WTC11 (cell line): Measurements from ENCODE around the gene CLTA. TPM values are rescaled to one million over a fixed set of nuclear protein-coding genes. Genes with fewer than 3 reads are reported as not detected.

Source experiments
- ATAC-seq: fragments of 200-7000 bp; cut with Tn5 transposase; 2 replicates; pipeline ENCODE4 v1.10.0; 2021; ENCODE audit warnings: mild to moderate bottlenecking, moderate library complexity
- CTCF ChIA-PET: fragments of 300-600 bp; sonication (Branson Sonifier 250); formaldehyde crosslinking; loops from one replicate; lab custom pipeline; 2021; ENCODE audit warnings: antibody characterized with exemption; lab: Charles Lee
- POLR2A ChIA-PET: fragments of 350-600 bp; sonication (Branson Sonifier 250); formaldehyde crosslinking; loops from one replicate; lab custom pipeline; 2021; ENCODE audit warnings: antibody characterized with exemption; lab: Charles Lee
- DNase-seq: peaks from one replicate; pipeline ENCODE4 v3.0.0; 2021; ENCODE audit warnings: low spot score
- H3K27ac Mint-ChIP-seq: 2 replicates; pipeline ENCODE4 v1.8.0; 2021; ENCODE audit warnings: mixed read lengths
- H3K27me3 Mint-ChIP-seq: 2 replicates; pipeline ENCODE4 v1.8.0; 2021; ENCODE audit warnings: low read depth, mild to moderate bottlenecking, moderate library complexity, mixed read lengths
- H3K36me3 Mint-ChIP-seq: 2 replicates; pipeline ENCODE4 v1.8.0; 2021; ENCODE audit warnings: mixed read lengths
- H3K4me1 Mint-ChIP-seq: 2 replicates; pipeline ENCODE4 v1.8.0; 2022; ENCODE audit warnings: mixed read lengths
- H3K4me3 Mint-ChIP-seq: 2 replicates; pipeline ENCODE4 v1.8.0; 2021; ENCODE audit warnings: mild to moderate bottlenecking, moderate library complexity, mixed read lengths
- H3K9me3 Mint-ChIP-seq: 2 replicates; pipeline ENCODE4 v1.8.0; 2021; ENCODE audit warnings: mixed read lengths
- ATF1 ChIP-seq: sonication (generic); formaldehyde crosslinking; IDR thresholded peaks from 2 replicates; pipeline ENCODE4 v1.8.1; 2023; ENCODE audit warnings: mild to moderate bottlenecking, moderate library complexity, missing genetic modification reagents
- CBFB ChIP-seq: sonication (generic); formaldehyde crosslinking; IDR thresholded peaks from 2 replicates; pipeline ENCODE4 v1.8.1; 2022; ENCODE audit warnings: mild to moderate bottlenecking, low read depth, missing genetic modification reagents
- FOXJ3 ChIP-seq: sonication (generic); formaldehyde crosslinking; IDR thresholded peaks from 2 replicates; pipeline ENCODE4 v1.9.0; 2021; ENCODE audit warnings: missing genetic modification reagents, mild to moderate bottlenecking, borderline replicate concordance
- GRHL2 ChIP-seq: fragments of 250-450 bp; sonication (Bioruptor Pico); IDR thresholded peaks from 2 replicates; pipeline ENCODE4 v1.8.0; 2022; ENCODE audit warnings: mild to moderate bottlenecking, moderate library complexity; ENCODE audit not compliant: insufficient replicate concordance, severe bottlenecking
- GTF2I ChIP-seq: fragments of 250-450 bp; sonication (Bioruptor Pico); conservative IDR thresholded peaks from 2 replicates; pipeline ENCODE4 v1.4.0; 2021; ENCODE audit warnings: mild to moderate bottlenecking
- NR1H2 ChIP-seq: sonication (generic); formaldehyde crosslinking; IDR thresholded peaks from 2 replicates; pipeline ENCODE4 v1.9.0; 2021; ENCODE audit warnings: mild to moderate bottlenecking, moderate library complexity, missing genetic modification reagents
- SMAD4 ChIP-seq: sonication (generic); formaldehyde crosslinking; IDR thresholded peaks from 2 replicates; pipeline ENCODE4 v1.8.0; 2022; ENCODE audit warnings: mild to moderate bottlenecking, missing genetic modification reagents
- SOX15 ChIP-seq: fragments of 250-450 bp; sonication (Bioruptor Pico); IDR thresholded peaks from 2 replicates; pipeline ENCODE4 v1.9.0; 2021; ENCODE audit warnings: mild to moderate bottlenecking
- TCF7 ChIP-seq: sonication (generic); formaldehyde crosslinking; IDR thresholded peaks from 2 replicates; pipeline ENCODE4 v1.8.0; 2022; ENCODE audit warnings: mild to moderate bottlenecking, low read depth, missing genetic modification reagents, moderate library complexity
- TEAD1 ChIP-seq: sonication (generic); formaldehyde crosslinking; IDR thresholded peaks from 2 replicates; pipeline ENCODE4 v1.8.0; 2022; ENCODE audit warnings: mild to moderate bottlenecking, missing genetic modification reagents
- TEAD4 ChIP-seq: sonication (generic); formaldehyde crosslinking; IDR thresholded peaks from 2 replicates; pipeline ENCODE4 v1.8.0; 2022; ENCODE audit warnings: mild to moderate bottlenecking, missing genetic modification reagents
- ZBTB21 ChIP-seq: sonication (generic); formaldehyde crosslinking; IDR thresholded peaks from 2 replicates; pipeline ENCODE4 v1.8.1; 2023; ENCODE audit warnings: mild to moderate bottlenecking, missing genetic modification reagents, borderline replicate concordance
- ZBTB43 ChIP-seq: sonication (generic); formaldehyde crosslinking; IDR thresholded peaks from 2 replicates; pipeline ENCODE4 v1.8.1; 2023; ENCODE audit warnings: mild to moderate bottlenecking, missing genetic modification reagents
- ZMAT4 ChIP-seq: fragments of 250-450 bp; sonication (Bioruptor Pico); IDR thresholded peaks from 2 replicates; pipeline ENCODE4 v1.9.0; 2021; ENCODE audit warnings: mild to moderate bottlenecking
- ZNF219 ChIP-seq: sonication (generic); formaldehyde crosslinking; IDR thresholded peaks from 2 replicates; pipeline ENCODE4 v1.8.0; 2023; ENCODE audit warnings: missing genetic modification reagents, mild to moderate bottlenecking, borderline replicate concordance
- ZNF232 ChIP-seq: sonication (generic); formaldehyde crosslinking; IDR thresholded peaks from 2 replicates; pipeline ENCODE4 v1.8.0; 2022; ENCODE audit warnings: mild to moderate bottlenecking, missing genetic modification reagents
- ZNF396 ChIP-seq: fragments of 250-450 bp; sonication (Bioruptor Pico); IDR thresholded peaks from 2 replicates; pipeline ENCODE4 v1.8.0; 2021; ENCODE audit warnings: mild to moderate bottlenecking, moderate library complexity, borderline replicate concordance
- total RNA-seq: library from RNA; stranded (reverse); gene quantifications from 3 replicates; pipeline ENCODE4 v1.2.3, GENCODE V29; 2021
- TF ChIP-seq, protein P1 (sequence below): sonication (generic); formaldehyde crosslinking; IDR thresholded peaks from 2 replicates; pipeline ENCODE4 v1.8.1; 2022; ENCODE audit warnings: missing genetic modification reagents, borderline replicate concordance
- TF ChIP-seq, protein P2 (sequence below): fragments of 250-450 bp; sonication (Bioruptor Pico); IDR thresholded peaks from 2 replicates; pipeline ENCODE4 v1.9.0; 2021; ENCODE audit warnings: mild to moderate bottlenecking
- TF ChIP-seq, protein P3 (sequence below): fragments of 250-450 bp; sonication (Bioruptor Pico); IDR thresholded peaks from 2 replicates; pipeline ENCODE4 v1.9.0; 2021; ENCODE audit warnings: moderate library complexity, mild to moderate bottlenecking, inconsistent platforms, borderline replicate concordance
- TF ChIP-seq, protein P4 (sequence below): sonication (generic); formaldehyde crosslinking; IDR thresholded peaks from 2 replicates; pipeline ENCODE4 v1.8.0; 2022; ENCODE audit warnings: mild to moderate bottlenecking, missing genetic modification reagents
- TF ChIP-seq, protein P5 (sequence below): sonication (generic); formaldehyde crosslinking; IDR thresholded peaks from 2 replicates; pipeline ENCODE4 v1.8.1; 2022; ENCODE audit warnings: low read depth, missing genetic modification reagents, borderline replicate concordance

The CLTA gene
- total RNA-seq, 1 experiment from 2014 or later = 213 TPM

GRCh38 chr9:36152741-36153438, 37.8 kb upstream of the CLTA start:
- H3K9me3 Mint-ChIP-seq = peaks cover 4% of the 10 kb centered on the region
- ATAC-seq (no peak), DNase-seq (no peak)
- no peak for TF ChIP-seq ZBTB21 (CRISPR knock-in tag)
- TF ChIP-seq, protein P1, sequence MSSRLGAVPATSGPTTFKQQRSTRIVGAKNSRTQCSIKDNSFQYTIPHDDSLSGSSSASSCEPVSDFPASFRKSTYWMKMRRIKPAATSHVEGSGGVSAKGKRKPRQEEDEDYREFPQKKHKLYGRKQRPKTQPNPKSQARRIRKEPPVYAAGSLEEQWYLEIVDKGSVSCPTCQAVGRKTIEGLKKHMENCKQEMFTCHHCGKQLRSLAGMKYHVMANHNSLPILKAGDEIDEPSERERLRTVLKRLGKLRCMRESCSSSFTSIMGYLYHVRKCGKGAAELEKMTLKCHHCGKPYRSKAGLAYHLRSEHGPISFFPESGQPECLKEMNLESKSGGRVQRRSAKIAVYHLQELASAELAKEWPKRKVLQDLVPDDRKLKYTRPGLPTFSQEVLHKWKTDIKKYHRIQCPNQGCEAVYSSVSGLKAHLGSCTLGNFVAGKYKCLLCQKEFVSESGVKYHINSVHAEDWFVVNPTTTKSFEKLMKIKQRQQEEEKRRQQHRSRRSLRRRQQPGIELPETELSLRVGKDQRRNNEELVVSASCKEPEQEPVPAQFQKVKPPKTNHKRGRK = no peak
- TF ChIP-seq NR1H2 (CRISPR knock-in tag) = no peak
- TF ChIP-seq, protein P2, sequence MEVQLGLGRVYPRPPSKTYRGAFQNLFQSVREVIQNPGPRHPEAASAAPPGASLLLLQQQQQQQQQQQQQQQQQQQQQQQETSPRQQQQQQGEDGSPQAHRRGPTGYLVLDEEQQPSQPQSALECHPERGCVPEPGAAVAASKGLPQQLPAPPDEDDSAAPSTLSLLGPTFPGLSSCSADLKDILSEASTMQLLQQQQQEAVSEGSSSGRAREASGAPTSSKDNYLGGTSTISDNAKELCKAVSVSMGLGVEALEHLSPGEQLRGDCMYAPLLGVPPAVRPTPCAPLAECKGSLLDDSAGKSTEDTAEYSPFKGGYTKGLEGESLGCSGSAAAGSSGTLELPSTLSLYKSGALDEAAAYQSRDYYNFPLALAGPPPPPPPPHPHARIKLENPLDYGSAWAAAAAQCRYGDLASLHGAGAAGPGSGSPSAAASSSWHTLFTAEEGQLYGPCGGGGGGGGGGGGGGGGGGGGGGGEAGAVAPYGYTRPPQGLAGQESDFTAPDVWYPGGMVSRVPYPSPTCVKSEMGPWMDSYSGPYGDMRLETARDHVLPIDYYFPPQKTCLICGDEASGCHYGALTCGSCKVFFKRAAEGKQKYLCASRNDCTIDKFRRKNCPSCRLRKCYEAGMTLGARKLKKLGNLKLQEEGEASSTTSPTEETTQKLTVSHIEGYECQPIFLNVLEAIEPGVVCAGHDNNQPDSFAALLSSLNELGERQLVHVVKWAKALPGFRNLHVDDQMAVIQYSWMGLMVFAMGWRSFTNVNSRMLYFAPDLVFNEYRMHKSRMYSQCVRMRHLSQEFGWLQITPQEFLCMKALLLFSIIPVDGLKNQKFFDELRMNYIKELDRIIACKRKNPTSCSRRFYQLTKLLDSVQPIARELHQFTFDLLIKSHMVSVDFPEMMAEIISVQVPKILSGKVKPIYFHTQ (CRISPR knock-in tag) = no peak
- TF ChIP-seq, protein P3, sequence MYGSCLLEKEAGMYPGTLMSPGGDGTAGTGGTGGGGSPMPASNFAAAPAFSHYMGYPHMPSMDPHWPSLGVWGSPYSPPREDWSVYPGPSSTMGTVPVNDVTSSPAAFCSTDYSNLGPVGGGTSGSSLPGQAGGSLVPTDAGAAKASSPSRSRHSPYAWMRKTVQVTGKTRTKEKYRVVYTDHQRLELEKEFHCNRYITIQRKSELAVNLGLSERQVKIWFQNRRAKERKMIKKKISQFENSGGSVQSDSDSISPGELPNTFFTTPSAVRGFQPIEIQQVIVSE (CRISPR knock-in tag) = no peak
- TF ChIP-seq ZBTB43 (CRISPR knock-in tag) = no peak
- no peak for TF ChIP-seq ZNF232 (CRISPR knock-in tag)
- TF ChIP-seq TCF7 = no peak
- TF ChIP-seq, protein P4, sequence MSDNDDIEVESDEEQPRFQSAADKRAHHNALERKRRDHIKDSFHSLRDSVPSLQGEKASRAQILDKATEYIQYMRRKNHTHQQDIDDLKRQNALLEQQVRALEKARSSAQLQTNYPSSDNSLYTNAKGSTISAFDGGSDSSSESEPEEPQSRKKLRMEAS = no peak
- no peak for TF ChIP-seq ZNF396 (CRISPR knock-in tag)
- no peak for TF ChIP-seq ZNF219 (CRISPR knock-in tag)
- POLR2A ChIA-PET = interaction anchor here (2.2 kb wide), 1 partner anchor 10 kb away, joined by 8 read pairs; no protein-coding TSS in a partner anchor
- no peaks in the 10 kb centered on the region for H3K27me3 Mint-ChIP-seq
- H3K36me3 Mint-ChIP-seq = peaks cover 9% of the 10 kb centered on the region
- H3K4me1 Mint-ChIP-seq = peaks cover 6% of the 10 kb centered on the region; the same call in 1 of the 2 replicates
- H3K4me3 Mint-ChIP-seq = no peak overlapping the region
- H3K27ac Mint-ChIP-seq = no peak overlapping the region
- CTCF ChIA-PET = interaction anchor here (0.6 to 1.2 kb wide), 3 partner anchors 13 to 270 kb away, joined by 3 read pairs; no protein-coding TSS in a partner anchor

DNA sequence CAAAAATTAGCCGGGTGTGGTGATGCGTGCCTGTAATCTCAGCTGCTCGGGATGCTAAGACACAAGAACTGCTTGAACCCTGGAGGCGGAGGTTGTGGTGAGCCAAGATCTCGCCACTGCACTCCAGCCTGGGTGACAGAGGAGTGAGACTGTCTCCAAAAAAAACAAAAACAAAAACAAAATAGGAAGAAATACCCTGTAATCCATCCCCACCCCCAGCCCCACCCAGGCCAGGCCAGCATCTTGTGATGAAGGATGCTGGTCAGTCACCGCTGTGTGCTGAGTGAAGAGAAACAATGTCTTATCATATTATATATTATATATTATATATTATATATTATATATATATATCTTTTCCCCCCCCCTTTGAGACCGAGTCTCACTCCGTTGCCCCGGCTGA, 37.0 kb upstream of the CLTA start:
- H3K9me3 Mint-ChIP-seq = peaks cover 11% of the 10 kb centered on the region
- H3K27ac Mint-ChIP-seq = no peak overlapping the region
- ATAC-seq = no peak
- DNase-seq = no peak
- H3K4me1 Mint-ChIP-seq = peaks cover 6% of the 10 kb centered on the region; the same call in 1 of the 2 replicates
- no peak overlapping the region for H3K4me3 Mint-ChIP-seq
- no peaks in the 10 kb centered on the region for H3K27me3 Mint-ChIP-seq
- POLR2A ChIA-PET = interaction anchor here (0.8 kb wide), 1 partner anchor 11 kb away, joined by 3 read pairs; no protein-coding TSS in a partner anchor
- no peak for TF ChIP-seq TEAD4 (CRISPR knock-in tag)
- CTCF ChIA-PET = interaction anchor here (2.0 kb wide), 1 partner anchor 10 kb away, joined by 11 read pairs; no protein-coding TSS in a partner anchor
- H3K36me3 Mint-ChIP-seq = peaks cover 16% of the 10 kb centered on the region

DNA sequence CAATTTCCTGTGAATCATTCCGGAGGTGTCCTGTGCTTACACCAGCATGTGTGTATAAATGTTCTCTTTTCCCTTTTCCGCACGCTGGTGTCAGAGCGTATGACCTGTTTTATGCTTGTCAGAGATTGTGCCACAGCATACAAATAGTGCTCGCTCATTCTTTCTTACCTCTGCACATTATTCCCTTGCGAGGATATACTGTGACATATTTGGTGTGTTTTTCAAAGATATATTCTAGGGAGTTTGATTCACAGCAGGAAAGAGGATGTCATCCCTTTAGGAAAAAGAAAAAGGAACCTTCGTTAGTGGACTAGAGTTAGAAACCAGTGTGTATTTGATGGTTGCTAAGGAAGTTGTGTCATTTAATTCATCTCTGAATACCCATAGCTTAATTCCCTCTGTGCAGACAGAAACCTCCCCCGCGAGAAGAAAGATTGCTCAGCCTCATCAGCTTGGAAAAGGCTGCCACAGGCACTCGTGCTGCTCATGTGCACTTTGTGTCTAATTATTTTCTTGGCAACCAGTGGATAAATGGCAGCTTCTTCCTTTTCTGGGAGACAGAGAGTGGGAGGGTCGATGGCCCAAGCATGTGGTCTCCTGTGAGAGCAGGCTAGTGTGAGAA, 36.3 kb upstream of the CLTA start:
- ChIA-PET CTCF (interaction anchor here (1.1 to 2.0 kb wide), 3 partner anchors 10 to 209 kb away, joined by 3 to 11 read pairs (median 3); no protein-coding TSS in a partner anchor), POLR2A (interaction anchor here (0.8 to 1.4 kb wide), 2 partner anchors 9 to 12 kb away, joined by 3 to 4 read pairs; no protein-coding TSS in a partner anchor)
- H3K36me3 Mint-ChIP-seq = peaks cover 16% of the 10 kb centered on the region
- H3K4me3 Mint-ChIP-seq = no peak overlapping the region
- H3K9me3 Mint-ChIP-seq = peaks cover 13% of the 10 kb centered on the region
- H3K27me3 Mint-ChIP-seq = no peaks in the 10 kb centered on the region
- 0 out of 2 replicates have a peak overlapping the region, but pooled peaks have one; percentile 15 for H3K27ac Mint-ChIP-seq
- peaks cover 6% of the 10 kb centered on the region; the same call in 1 of the 2 replicates for H3K4me1 Mint-ChIP-seq
- DNase-seq (no peak), ATAC-seq (no peak)
- TF ChIP-seq CBFB (CRISPR knock-in tag) = no peak
- no peak for TF ChIP-seq ZMAT4 (CRISPR knock-in tag)
- TF ChIP-seq TEAD1 (CRISPR knock-in tag) = no peak
- no peak for TF ChIP-seq GTF2I
- no peak for TF ChIP-seq SOX15 (CRISPR knock-in tag)
- TF ChIP-seq SMAD4 (CRISPR knock-in tag) = no peak
- TF ChIP-seq, protein P5, sequence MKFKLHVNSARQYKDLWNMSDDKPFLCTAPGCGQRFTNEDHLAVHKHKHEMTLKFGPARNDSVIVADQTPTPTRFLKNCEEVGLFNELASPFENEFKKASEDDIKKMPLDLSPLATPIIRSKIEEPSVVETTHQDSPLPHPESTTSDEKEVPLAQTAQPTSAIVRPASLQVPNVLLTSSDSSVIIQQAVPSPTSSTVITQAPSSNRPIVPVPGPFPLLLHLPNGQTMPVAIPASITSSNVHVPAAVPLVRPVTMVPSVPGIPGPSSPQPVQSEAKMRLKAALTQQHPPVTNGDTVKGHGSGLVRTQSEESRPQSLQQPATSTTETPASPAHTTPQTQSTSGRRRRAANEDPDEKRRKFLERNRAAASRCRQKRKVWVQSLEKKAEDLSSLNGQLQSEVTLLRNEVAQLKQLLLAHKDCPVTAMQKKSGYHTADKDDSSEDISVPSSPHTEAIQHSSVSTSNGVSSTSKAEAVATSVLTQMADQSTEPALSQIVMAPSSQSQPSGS = no peak
- no peak for TF ChIP-seq FOXJ3 (CRISPR knock-in tag)
- TF ChIP-seq GRHL2 (CRISPR knock-in tag) = no peak
- TF ChIP-seq ATF1 (CRISPR knock-in tag) = no peak
